ES-I3 (cell line): Measurements from ENCODE around the gene OR10A7.

ENCODE experiments used
- H3K36me3 ChIP-seq: 2 replicates; pipeline ENCODE4 v1.6.1; 2013; ENCODE audit warnings: mild to moderate bottlenecking, low read length, control low read depth, moderate library complexity; ENCODE audit not compliant: insufficient read depth
- H3K4me1 ChIP-seq: 2 replicates; pipeline ENCODE4 v1.6.1; 2013; ENCODE audit warnings: mild to moderate bottlenecking, control low read depth, low read length; ENCODE audit not compliant: insufficient read depth
- H3K9ac ChIP-seq: 2 replicates; pipeline ENCODE4 v1.6.1; 2013; ENCODE audit warnings: low read depth, mild to moderate bottlenecking, low read length, moderate library complexity
- H3K9me3 ChIP-seq: 2 replicates; pipeline ENCODE4 v1.6.1; 2013; ENCODE audit warnings: mild to moderate bottlenecking, low read length, moderate library complexity; ENCODE audit not compliant: control insufficient read depth, insufficient read depth

The OR10A7 gene

GRCh38 chr12:55258303-55258702 lies 37.5 kb downstream of the OR10A7 start:
- H3K9ac ChIP-seq, result no peak overlapping the region
- no peaks in the 10 kb centered on the region for H3K9me3 ChIP-seq
- H3K36me3 ChIP-seq, result no peaks in the 10 kb centered on the region
- no peaks in the 10 kb centered on the region for H3K4me1 ChIP-seq
